CD1c-positive myeloid dendritic cell (primary cell): Measurements from ENCODE around the gene MSRB3.
A peak's percentile ranks its signal among the peaks of the same experiment; 100 is the strongest.

Source experiments
- DNase-seq: peaks from one replicate; pipeline ENCODE4 v3.0.0-alpha.2; 2016; ENCODE audit errors: extremely low spot score

MSRB3 gene

GRCh38 chr12:65392491-65392890 is 114.0 kb downstream of the MSRB3 start:
- DNase-seq = no peak

- DNase-seq = no peak
These were observed 124.7 kb downstream of the MSRB3 start for GRCh38 chr12:65403188-65403587.

- DNase-seq = no peak
These were observed 129.1 kb downstream of the MSRB3 start for GRCh38 chr12:65407388-65408149.

DNA sequence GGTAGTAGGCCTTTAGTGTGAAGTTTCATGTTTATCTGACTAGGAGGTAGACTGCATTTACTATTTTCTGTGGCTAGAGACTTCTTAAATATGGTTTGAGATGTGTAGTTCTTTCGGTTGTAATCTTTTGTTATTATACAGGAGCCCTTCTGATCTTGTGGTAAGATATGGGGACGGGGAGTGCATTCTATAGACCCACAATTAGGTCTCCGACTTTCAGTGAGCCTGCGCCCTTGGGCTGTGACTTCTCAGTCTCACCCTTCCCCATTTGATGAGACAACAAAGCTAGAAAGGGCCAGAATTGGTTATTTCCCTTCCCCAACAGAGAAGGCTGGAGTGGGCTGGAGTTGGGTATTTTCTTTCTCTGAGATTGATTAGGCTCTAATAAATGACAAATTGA is 130.0 kb downstream of the MSRB3 start:
- no peak for DNase-seq

- no peak for DNase-seq
These were observed 131.2 kb downstream of the MSRB3 start for GRCh38 chr12:65409726-65410125.

DNA sequence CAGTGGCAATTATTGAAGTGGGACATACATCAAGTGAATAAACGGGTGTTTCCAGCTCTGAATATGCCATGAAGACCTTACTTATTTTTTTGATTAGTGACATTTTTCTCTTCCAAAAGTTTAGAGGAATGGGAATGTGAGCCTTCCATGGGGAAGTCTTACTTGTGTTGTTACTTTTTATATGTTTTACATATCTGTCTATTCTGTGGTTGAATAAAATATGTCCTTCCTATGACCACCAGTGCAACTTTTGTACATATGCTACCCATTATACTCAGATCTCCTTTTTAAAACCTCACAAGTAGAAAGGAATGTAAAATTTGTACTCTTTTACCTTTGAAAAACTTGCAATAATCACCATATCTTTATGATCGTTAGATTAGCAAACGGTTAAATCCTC is 132.7 kb downstream of the MSRB3 start:
- DNase-seq = no peak

DNA sequence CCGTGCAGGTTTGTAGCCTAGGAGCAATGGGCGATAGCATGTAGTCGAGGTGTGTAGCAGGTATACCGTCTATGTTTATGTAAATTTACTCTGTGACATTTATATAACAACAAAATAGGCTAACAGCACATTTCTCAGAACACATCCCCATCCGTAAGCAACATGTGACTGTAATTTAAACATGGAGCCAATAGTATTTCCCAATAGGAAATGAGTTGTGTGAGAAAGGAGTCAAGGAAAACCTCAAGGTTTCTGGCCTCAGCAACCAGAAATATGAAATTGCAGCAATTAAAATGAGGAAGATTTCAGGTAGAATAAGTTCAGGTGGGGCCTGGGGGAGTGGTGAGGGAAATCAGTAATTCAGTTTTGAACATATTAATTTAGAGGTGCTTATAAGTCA is 136.0 kb downstream of the MSRB3 start:
- DNase-seq = no peak

- no peak for DNase-seq
These were observed 137.3 kb downstream of the MSRB3 start for GRCh38 chr12:65415826-65416225.

GRCh38 chr12:65419284-65420072 is 141.0 kb downstream of the MSRB3 start:
- no peak for DNase-seq

- no peak for DNase-seq
These were observed 142.5 kb downstream of the MSRB3 start for GRCh38 chr12:65420941-65421340.

- no peak for DNase-seq
These were observed 149.2 kb downstream of the MSRB3 start for GRCh38 chr12:65427646-65428045.

DNA sequence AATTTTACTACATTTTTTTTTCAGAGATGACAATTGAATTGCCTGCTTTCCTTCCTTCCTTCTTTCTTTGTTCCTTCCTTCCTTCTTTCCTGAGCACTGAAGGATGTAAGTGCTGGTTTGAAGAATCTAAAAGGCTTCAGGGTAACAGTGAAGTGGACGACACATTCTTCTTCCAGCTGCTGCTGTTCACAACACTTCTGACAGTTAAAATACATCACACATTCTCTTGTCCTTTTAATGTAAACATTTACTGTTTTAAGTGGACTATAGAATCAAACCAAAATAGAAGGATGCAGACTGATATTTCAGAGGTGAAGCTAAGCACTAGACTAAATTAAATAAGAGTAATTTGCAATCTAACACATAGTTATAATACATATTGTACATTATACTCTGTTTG is 151.5 kb downstream of the MSRB3 start:
- no peak for DNase-seq

DNA sequence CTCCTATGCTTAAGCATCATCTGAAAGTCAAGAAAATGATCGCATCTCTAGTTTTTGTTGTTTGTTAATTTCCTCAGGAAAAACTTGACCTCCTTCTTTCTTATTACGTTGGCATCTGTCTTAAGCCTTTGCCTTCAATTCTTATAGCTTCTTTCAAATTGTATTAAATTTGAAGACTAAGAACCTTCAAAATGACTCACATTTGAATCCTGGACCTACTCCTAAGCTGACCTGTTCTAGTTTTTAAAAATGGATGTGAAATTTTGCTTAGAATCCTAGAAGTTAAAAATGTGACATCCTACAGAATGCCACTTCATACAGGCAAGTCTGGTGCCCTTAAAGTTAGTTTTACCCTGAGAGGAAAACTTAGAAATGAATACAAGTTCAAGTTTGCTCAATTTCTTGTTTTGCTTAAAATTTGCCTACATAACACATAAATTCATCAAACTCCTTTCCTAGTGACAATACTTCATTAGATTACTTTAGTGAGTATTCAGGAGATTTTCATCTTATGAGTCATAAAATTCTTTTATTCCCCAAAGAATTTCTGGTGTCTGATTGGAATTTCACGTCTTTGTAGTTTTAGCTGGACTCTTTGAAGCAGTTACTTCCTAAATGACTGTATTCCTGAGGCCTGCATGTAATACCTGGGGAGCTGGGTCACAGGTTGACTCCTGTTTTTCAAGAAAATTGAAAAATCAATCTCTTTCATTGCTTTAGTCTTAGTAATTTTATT is 152.3 kb downstream of the MSRB3 start:
- no peak for DNase-seq

DNA sequence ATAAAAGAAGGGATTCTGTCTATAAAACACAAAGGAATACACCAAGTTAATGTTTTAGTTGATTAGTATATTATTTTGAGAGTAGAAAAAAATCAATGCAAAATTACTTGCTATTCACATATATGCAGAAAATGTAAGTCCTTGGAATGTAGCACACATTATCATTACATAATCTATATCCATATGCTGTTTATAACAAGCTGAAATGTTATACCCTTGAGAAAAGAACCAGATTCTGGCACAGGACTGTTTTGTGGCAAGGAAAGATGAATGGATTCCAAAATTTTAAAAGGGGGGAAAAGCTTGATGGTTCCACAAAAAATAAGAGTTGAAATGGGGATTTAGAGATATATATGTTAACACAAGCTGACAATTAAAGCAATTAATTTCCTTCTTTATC is 153.6 kb downstream of the MSRB3 start:
- DNase-seq = no peak

DNA sequence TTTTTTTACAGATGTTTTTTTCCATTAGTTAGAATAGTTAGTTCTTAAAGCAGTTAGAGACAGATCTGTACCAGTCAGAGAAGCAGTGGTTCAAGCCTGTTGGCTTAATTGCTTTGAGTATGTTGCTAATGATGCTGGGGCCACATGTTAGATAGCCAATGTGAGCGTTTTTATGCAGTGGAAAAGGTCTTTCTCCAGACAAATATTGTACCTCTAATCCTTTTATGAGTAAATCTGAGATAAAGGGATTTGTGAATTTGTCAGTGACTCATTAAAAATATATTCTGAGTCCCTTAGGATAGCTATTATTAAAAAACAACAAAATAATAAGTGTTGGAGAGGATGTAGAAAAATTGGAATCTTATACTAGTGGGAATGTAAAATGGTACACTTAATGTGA is 154.2 kb downstream of the MSRB3 start:
- no peak for DNase-seq

- no peak for DNase-seq
These were observed 156.3 kb downstream of the MSRB3 start for GRCh38 chr12:65434737-65435136.

GRCh38 chr12:65443038-65443437 is 164.6 kb downstream of the MSRB3 start:
- no peak for DNase-seq

DNA sequence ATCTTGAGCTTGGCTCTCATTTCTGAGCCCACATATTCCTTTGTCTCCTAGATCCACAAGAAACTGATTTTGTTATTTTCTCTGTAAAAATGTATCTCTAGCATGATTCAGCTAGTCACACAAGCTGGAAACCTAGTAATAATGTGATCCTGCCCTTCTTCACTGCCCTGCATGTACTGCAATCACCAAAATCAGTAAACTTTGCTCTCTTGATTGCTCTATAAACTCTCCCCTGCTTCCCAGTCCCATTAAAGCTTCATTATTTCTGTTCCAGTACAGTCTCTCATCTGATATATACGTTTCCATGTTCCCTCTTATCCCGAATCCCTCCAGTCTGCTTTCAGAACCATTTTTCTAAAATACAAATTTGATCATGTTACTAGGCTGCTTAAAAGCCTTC is 166.5 kb downstream of the MSRB3 start:
- DNase-seq = no peak

DNA sequence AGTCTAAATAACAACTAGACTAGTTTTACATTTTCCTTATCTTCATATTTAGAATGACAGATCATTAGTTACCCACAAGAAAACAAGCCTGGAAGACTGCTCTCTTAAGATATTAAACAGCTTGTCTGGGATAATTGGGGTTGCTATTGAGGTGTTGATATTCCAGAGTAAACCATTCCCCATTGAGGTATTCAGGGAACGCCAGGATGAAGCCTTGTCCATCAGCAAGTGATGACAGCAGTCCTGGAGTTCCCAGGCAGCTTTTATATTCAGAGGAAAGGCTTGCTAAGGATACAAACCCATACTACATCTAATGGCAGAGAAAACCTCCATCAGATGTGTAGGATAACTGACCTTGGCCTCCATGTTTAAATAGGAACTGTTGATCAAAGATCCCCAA is 168.4 kb downstream of the MSRB3 start:
- no peak for DNase-seq

DNA sequence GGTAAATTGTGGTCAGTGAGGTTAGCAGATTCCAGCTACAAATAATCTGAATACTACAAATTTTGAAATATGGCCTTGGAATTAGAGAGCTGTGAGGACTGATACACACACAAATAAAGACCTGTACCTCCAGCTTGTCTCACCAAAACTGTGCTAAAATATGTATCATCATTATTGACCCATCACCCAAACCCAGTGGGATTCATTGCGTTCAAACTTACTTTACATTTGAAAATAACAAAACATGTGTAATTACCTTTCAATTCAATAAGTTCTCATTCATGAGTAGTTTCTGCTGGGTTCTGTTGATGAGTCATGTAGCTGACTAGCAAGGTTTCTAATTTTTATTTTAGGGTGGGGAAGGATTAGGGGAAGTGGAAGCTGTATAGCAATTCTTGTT is 170.9 kb downstream of the MSRB3 start:
- peak; percentile 28 for DNase-seq

- peak; percentile 30 for DNase-seq
These were observed 172.1 kb downstream of the MSRB3 start for GRCh38 chr12:65450625-65451024.

GRCh38 chr12:65454115-65454787 is 175.8 kb downstream of the MSRB3 start:
- DNase-seq = peak; percentile 12
